ENCODE results near the gene MAMDC2. TPM values are rescaled to one million over a fixed set of nuclear protein-coding genes. Genes with fewer than 3 reads are reported as not detected.

MAMDC2 gene
- total and polyA plus RNA-seq, 8 donors: 6.1 to 23.6 (median 7.6) TPM

DNA sequence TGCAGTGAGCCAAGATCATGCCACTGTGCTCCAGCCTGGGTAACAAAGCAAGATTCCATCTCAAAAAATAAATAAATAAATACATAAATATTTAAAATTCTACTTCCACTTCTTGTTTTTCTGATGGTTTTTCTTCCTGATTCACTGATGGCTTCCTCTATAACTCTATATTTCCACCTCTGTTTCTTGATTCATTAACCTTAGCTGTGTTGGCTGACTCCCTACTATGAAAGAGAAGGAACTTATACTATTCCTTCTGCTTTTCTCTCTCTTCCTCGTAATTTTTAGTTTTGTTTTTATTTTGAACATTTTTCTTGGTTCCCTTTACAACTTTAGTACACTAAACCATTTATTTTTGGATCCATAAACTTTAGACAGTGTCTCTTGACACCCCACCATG, 103.5 kb downstream of the MAMDC2 start:
- no peak overlapping the region for H3K27ac ChIP-seq
- H3K4me1 ChIP-seq: no peaks in the 10 kb centered on the region
- no peaks in the 10 kb centered on the region for H3K36me3 ChIP-seq
- H3K4me3 ChIP-seq: no peak overlapping the region
- ATAC-seq (no peak), DNase-seq (no peak)
- no peaks in the 10 kb centered on the region for H3K9me3 ChIP-seq
- H3K27me3 ChIP-seq: no peaks in the 10 kb centered on the region
- intact Hi-C loops (cut with DNase I): no loop called here
- TF ChIP-seq, protein P1, sequence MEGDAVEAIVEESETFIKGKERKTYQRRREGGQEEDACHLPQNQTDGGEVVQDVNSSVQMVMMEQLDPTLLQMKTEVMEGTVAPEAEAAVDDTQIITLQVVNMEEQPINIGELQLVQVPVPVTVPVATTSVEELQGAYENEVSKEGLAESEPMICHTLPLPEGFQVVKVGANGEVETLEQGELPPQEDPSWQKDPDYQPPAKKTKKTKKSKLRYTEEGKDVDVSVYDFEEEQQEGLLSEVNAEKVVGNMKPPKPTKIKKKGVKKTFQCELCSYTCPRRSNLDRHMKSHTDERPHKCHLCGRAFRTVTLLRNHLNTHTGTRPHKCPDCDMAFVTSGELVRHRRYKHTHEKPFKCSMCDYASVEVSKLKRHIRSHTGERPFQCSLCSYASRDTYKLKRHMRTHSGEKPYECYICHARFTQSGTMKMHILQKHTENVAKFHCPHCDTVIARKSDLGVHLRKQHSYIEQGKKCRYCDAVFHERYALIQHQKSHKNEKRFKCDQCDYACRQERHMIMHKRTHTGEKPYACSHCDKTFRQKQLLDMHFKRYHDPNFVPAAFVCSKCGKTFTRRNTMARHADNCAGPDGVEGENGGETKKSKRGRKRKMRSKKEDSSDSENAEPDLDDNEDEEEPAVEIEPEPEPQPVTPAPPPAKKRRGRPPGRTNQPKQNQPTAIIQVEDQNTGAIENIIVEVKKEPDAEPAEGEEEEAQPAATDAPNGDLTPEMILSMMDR (IDR thresholded peaks at IDR 0.05): no peak

DNA sequence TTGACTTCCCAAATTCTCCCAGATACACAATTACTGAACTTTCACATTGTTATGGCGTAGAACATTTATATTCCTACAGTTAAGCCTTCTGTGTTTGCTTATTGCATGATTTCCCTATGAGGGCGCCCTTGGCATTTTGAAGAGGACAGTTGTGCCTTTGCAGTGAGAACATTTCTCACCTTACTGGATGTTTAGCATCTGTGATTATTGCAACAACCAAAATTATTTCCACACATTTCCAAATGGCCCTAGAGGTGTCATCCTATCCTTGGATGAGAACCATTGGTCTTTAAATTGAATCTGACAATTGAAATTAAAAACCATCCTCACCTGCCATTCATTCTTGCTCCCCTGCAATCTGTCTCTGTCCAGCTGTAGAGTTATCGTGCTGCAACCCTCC, 104.0 kb downstream of the MAMDC2 start:
- TF ChIP-seq, protein P1 (IDR thresholded peaks at IDR 0.05): no peak
- Histone ChIP-seq H3K4me1 (no peaks in the 10 kb centered on the region), H3K9me3 (no peaks in the 10 kb centered on the region), H3K36me3 (no peaks in the 10 kb centered on the region), H3K4me3 (no peak overlapping the region), H3K27me3 (no peaks in the 10 kb centered on the region), H3K27ac (no peak overlapping the region)
- intact Hi-C loops (cut with DNase I): no loop called here
- ATAC-seq (no peak), DNase-seq (no peak)

DNA sequence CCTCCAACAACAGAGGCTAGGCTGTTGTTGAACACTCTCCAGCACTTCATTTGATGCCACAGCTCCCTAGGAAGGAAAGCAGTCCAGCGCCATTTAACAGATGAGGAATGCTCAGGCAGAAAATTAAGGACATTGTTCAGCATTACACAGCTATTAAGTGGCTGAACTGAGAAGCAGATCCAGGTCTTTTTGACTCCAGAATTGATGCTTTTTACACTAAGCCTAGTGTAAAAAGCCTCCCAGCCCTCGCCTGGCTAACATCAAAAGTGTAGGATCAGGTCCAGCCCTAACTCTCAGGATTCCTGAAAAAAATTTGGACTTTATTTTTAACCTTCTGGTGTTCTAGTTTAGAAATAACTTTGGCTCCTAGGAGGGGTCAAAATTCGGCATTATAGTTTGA, 108.7 kb downstream of the MAMDC2 start:
- Histone ChIP-seq H3K36me3 (no peaks in the 10 kb centered on the region), H3K27me3 (no peaks in the 10 kb centered on the region), H3K4me1 (no peaks in the 10 kb centered on the region), H3K27ac (no peak overlapping the region), H3K9me3 (no peaks in the 10 kb centered on the region), H3K4me3 (no peak overlapping the region)
- ATAC-seq (no peak), DNase-seq (no peak)
- TF ChIP-seq, protein P1 (IDR thresholded peaks at IDR 0.05): no peak
- intact Hi-C loops (cut with DNase I): no loop called here

DNA sequence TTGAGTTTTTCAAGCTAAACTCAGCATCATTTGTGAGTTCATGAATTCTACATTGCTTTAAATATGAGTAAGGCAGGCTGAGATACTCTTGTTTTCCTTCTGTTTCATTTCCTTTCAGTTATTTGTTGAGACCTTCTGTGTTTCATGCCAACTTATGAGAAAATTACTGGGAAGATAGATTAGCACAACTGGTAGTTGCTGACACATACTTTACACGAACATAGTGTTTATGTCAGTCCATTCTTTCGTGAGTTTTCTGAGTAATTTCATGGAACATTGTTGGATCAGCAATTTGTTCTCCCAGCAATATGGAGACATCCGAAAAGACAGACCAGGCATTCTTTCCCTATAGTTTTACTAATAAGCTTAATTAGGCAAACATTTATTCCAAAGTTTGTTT, 113.1 kb downstream of the MAMDC2 start:
- ATAC-seq: no peak
- Histone ChIP-seq H3K4me1 (no peaks in the 10 kb centered on the region), H3K9me3 (no peaks in the 10 kb centered on the region), H3K4me3 (no peak overlapping the region), H3K36me3 (no peaks in the 10 kb centered on the region), H3K27me3 (no peaks in the 10 kb centered on the region), H3K27ac (no peak overlapping the region)
- no peak for DNase-seq
- TF ChIP-seq, protein P1 (IDR thresholded peaks at IDR 0.05): no peak
- intact Hi-C loops (cut with DNase I): no loop called here

DNA sequence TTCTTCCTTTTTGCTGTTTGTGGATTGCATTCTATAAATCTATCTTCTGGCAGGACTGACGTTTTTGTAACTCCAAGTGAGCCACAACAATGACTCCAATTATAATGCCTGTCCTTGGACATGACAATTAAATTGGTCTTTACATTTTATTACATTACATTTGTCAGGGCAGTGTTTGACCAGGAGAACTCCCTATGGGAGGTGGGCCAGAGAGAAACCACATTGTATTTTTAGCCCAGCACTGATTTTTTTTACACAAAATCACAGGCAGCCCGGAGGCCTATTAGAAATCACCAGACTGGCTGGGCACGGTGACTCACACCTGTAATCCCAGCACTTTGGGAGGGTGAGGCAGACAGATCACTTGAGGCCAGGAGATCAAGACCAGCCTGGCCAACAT, 116.0 kb downstream of the MAMDC2 start:
- Histone ChIP-seq H3K27me3 (no peaks in the 10 kb centered on the region), H3K36me3 (no peaks in the 10 kb centered on the region), H3K9me3 (no peaks in the 10 kb centered on the region), H3K4me3 (no peak overlapping the region), H3K4me1 (no peaks in the 10 kb centered on the region), H3K27ac (no peak overlapping the region)
- DNase-seq (no peak), ATAC-seq (no peak)
- intact Hi-C loops (cut with DNase I): no loop called here
- TF ChIP-seq, protein P1 (IDR thresholded peaks at IDR 0.05): no peak

Measured in left lung (tissue), 10 donors.